ENCODE data around the gene RNF157. TPM values are rescaled to one million over a fixed set of nuclear protein-coding genes. Genes with fewer than 3 reads are reported as not detected.

RNF157 gene
- total RNA-seq, 4 donors from 2014 or later = 32.5 to 164 (median 54.8) TPM

DNA sequence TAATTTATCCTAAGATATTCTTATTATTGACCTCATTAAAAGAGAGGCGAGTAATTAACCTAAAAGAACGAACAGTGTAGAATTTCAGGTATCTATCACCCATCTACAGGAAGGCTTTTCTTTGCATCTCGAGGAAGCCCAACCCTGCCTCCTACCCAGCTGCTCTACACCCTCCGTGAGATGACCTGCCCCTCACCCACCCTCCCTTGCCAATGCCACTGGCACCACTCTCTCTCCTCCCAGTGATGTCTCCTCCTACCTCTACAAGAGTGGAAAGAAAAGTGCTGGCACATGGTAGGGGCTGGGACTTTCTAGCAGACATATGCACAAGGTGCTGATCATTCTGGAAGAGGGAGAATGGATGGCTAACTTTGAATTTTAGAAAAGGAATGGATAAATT is 76.4 kb downstream of the RNF157 start:
- no peak overlapping the region for H3K27ac ChIP-seq
- no peak for DNase-seq
- intact Hi-C loops (cut with DNase I; ENCODE audit: low total_unique reads) = no loop called here
- in situ Hi-C loops (cut with MboI; ENCODE audit: low pct_ligation_motif_present in 1 of 4, low pct_unique_long_range_greater_than_20kb in 1 of 4, low sequenced_read_pairs in 3 of 4) = no loop called here
- WGBS, 2 donors (ENCODE audit: low coverage in 1 of 2) = 89 to 97% methylated on average over 3 to 4 of the region's 4 CpGs
- no peaks in the 10 kb centered on the region for H3K27me3 ChIP-seq
- no peak overlapping the region for H3K4me3 ChIP-seq
- TF ChIP-seq POLR2A (IDR thresholded peaks at IDR 0.05) (no peak), EP300 (IDR thresholded peaks at IDR 0.05; ENCODE audit: low read depth) (no peak), POLR2AphosphoS5 (IDR thresholded peaks at IDR 0.05) (no peak)
- TF ChIP-seq, protein P1, sequence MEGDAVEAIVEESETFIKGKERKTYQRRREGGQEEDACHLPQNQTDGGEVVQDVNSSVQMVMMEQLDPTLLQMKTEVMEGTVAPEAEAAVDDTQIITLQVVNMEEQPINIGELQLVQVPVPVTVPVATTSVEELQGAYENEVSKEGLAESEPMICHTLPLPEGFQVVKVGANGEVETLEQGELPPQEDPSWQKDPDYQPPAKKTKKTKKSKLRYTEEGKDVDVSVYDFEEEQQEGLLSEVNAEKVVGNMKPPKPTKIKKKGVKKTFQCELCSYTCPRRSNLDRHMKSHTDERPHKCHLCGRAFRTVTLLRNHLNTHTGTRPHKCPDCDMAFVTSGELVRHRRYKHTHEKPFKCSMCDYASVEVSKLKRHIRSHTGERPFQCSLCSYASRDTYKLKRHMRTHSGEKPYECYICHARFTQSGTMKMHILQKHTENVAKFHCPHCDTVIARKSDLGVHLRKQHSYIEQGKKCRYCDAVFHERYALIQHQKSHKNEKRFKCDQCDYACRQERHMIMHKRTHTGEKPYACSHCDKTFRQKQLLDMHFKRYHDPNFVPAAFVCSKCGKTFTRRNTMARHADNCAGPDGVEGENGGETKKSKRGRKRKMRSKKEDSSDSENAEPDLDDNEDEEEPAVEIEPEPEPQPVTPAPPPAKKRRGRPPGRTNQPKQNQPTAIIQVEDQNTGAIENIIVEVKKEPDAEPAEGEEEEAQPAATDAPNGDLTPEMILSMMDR (IDR thresholded peaks at IDR 0.05) = no peak
- no peaks in the 10 kb centered on the region for H3K4me1 ChIP-seq
- no peaks in the 10 kb centered on the region for H3K9me3 ChIP-seq
- peaks cover 0 to 6% (median 2%) of the 10 kb centered on the region in 4 donors for H3K36me3 ChIP-seq

DNA sequence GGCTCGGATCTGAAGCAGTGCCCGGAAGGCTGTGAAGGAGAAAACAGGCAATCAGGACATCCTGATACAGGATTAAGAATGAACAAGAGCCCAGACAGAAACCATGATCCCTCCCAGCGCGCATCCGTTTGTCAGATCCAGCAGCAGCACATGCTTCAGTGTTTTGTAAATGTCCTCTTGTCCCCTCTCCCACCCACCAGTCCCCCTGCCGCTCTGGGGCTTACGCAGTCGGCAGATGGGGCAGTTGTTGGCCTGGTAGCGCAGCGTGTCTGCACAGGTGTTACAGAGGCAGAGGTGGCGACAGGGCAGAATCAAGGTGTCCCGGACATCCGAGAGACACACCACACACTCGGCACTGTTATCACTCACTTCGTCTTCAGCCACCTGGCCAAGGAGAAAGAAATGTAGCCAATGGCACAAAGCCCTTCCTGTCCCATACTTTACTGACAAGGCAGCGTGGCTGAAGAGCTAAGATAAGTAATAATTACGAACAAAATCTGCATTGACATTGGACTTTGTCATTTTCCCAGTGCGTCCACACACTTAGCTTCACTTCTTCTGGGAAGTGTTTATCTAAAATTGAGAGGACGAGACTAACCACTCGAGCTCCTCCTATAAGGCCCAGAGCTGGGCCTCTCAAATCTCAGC is 78.5 kb downstream of the RNF157 start:
- WGBS, 2 donors (ENCODE audit: low coverage in 1 of 2) = 70 to 88% methylated on average over 2 to 17 of the region's 20 CpGs
- no peaks in the 10 kb centered on the region for H3K27me3 ChIP-seq
- no peak overlapping the region for H3K27ac ChIP-seq
- H3K4me1 ChIP-seq = no peaks in the 10 kb centered on the region
- TF ChIP-seq POLR2A (IDR thresholded peaks at IDR 0.05) (no peak), POLR2AphosphoS5 (IDR thresholded peaks at IDR 0.05) (no peak), EP300 (IDR thresholded peaks at IDR 0.05; ENCODE audit: low read depth) (no peak)
- TF ChIP-seq, protein P1 (IDR thresholded peaks at IDR 0.05) = no peak
- no peaks in the 10 kb centered on the region for H3K9me3 ChIP-seq
- peaks cover 0 to 6% (median 3%) of the 10 kb centered on the region in 4 donors for H3K36me3 ChIP-seq
- intact Hi-C loops (cut with DNase I; ENCODE audit: low total_unique reads) (no loop called here), in situ Hi-C loops (cut with MboI; ENCODE audit: low pct_ligation_motif_present in 1 of 4, low pct_unique_long_range_greater_than_20kb in 1 of 4, low sequenced_read_pairs in 3 of 4) (no loop called here)
- no peak for DNase-seq
- H3K4me3 ChIP-seq = no peak overlapping the region

DNA sequence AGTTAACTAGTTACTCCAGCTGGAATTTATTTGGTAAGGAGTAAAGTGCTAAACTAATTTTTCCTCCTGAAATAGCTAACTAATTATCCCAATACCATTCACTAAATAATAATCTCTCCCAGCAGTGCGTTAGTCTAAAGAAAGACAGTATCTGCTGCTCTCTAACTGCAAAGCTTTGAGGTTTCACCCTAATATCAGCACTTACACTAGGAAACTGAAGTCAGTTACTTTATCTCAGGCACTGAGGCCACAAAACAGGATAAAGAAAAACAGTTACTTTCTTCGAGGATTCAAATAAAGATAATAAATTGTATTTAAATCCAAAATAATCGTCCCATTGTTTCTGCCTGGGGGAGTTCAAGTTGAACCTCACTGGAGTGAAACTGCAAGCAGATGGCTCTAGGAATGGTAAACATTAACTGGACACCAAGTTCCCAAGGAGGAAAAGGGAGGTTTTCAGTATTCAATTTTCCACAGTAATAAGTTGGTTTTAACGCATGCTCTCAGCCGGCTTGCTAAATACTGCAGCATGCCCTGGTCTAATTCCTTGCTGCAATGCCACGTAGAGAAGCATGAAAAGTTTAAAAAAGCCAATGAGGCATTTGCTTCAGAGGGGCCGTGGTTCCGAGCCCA is 79.3 kb downstream of the RNF157 start:
- no peak for DNase-seq
- H3K27me3 ChIP-seq = no peaks in the 10 kb centered on the region
- H3K4me1 ChIP-seq = no peaks in the 10 kb centered on the region
- H3K27ac ChIP-seq = no peak overlapping the region
- H3K4me3 ChIP-seq = no peak overlapping the region
- intact Hi-C loops (cut with DNase I; ENCODE audit: low total_unique reads) = no loop called here
- TF ChIP-seq POLR2AphosphoS5 (IDR thresholded peaks at IDR 0.05) (no peak), EP300 (IDR thresholded peaks at IDR 0.05; ENCODE audit: low read depth) (no peak), POLR2A (IDR thresholded peaks at IDR 0.05) (no peak)
- TF ChIP-seq, protein P1 (IDR thresholded peaks at IDR 0.05) = no peak
- in situ Hi-C loops (cut with MboI; ENCODE audit: low pct_ligation_motif_present in 1 of 4, low pct_unique_long_range_greater_than_20kb in 1 of 4, low sequenced_read_pairs in 3 of 4) = no loop called here
- WGBS, 2 donors (ENCODE audit: low coverage in 1 of 2) = 70 to 77% methylated on average over 4 to 8 of the region's 8 CpGs
- no peaks in the 10 kb centered on the region for H3K9me3 ChIP-seq
- H3K36me3 ChIP-seq = peaks cover 0 to 6% (median 3%) of the 10 kb centered on the region in 4 donors

DNA sequence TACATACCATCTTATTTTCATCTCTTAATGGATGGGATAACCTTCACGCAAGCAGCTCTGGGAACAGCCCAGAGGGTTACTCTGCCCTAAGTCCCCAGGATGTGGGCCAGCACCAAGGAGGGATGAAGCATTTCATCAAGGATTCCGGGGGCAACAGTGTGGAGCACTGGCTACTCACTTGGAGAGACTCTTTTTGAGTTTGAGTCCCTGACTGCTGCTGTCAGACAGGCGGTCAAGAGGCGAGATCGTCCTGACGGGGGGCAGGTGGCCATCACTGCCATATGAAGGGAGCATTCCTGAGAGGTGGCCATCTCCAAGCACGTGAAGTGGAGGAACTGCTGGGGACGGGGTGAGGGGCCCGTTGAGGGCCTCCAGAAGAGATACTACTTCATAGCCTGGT is 81.1 kb downstream of the RNF157 start:
- intact Hi-C loops (cut with DNase I; ENCODE audit: low total_unique reads) (no loop called here), in situ Hi-C loops (cut with MboI; ENCODE audit: low pct_ligation_motif_present in 1 of 4, low pct_unique_long_range_greater_than_20kb in 1 of 4, low sequenced_read_pairs in 3 of 4) (no loop called here)
- H3K27ac ChIP-seq = no peak overlapping the region
- 90% methylated on average over 9 of the region's 9 CpGs; no CpG with 5 or more reads in 1 of the 2 donors for WGBS, 2 donors (ENCODE audit: low coverage in 1 of 2)
- no peaks in the 10 kb centered on the region for H3K4me1 ChIP-seq
- no peak overlapping the region for H3K4me3 ChIP-seq
- peaks cover 0 to 6% (median 3%) of the 10 kb centered on the region in 4 donors for H3K36me3 ChIP-seq
- H3K9me3 ChIP-seq = no peaks in the 10 kb centered on the region
- H3K27me3 ChIP-seq = no peaks in the 10 kb centered on the region
- TF ChIP-seq POLR2A (IDR thresholded peaks at IDR 0.05) = no peak
- no peak for TF ChIP-seq EP300 (IDR thresholded peaks at IDR 0.05; ENCODE audit: low read depth)
- TF ChIP-seq POLR2AphosphoS5 (IDR thresholded peaks at IDR 0.05) = no peak
- DNase-seq = no peak

All from transverse colon (tissue), 4 donors.